ENCODE measurements around the gene TMEM238L.
"Not testable (repeated sequence)": the region's sequence is repeated elsewhere in the genome, so short reads cannot be mapped to it uniquely, and the experiment has no call there.

The TMEM238L gene

DNA sequence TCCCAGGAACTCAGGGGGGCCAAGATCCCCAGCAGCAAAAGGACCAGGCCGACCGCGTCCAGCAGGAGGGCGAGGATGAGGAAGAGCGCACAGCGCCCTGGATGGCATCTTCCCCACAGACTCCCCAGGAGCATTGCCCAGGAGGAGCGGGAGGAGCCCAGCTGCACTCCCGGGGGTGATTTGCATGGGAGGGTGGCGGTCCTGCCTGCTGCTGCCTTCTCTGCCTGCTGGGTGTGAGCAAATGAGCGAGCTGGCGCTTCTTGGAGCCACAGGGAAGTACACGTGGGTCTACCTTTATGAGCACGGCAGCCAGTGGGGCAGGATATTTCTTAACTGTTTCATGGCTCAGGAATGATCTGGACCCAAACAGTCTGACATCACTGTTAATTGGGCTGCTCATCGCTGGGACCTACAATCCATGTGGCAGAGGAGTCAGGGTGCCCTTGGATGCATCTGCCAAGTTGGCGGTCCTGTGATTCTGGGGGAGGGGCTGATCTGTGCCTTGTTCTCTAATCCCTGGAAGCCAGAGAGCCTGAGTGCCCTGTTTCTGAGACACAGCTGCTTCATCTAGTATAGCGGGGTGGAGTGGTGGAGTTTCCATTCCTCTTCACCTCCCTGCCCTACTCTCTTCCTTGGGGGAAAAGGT lies at the start of gene TMEM238L:
TMEM238L (minus strand) TSS at position 270 of the 646 bp plus-strand sequence; CDS start at position 134, 136 bp downstream.
- no peak for DNase-seq

DNA sequence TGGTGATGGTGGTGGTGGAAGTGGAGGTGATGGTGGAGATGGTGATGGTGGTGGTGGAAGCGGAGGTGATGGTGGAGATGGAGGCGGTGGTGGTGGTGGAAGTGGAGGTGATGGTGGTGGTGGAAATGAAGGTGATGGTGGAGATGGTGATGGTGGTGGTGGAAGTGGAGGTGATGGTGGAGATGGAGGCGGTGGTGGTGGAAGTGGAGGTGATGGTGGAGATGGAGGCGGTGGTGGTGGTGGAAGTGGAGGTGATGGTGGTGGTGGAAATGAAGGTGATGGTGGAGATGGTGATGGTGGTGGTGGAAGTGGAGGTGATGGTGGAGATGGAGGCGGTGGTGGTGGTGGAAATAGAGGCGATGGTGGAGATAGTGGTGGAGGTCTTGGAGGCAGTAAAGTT lies 42.7 kb upstream of the TMEM238L start:
- DNase-seq = not testable (repeated sequence)

DNA sequence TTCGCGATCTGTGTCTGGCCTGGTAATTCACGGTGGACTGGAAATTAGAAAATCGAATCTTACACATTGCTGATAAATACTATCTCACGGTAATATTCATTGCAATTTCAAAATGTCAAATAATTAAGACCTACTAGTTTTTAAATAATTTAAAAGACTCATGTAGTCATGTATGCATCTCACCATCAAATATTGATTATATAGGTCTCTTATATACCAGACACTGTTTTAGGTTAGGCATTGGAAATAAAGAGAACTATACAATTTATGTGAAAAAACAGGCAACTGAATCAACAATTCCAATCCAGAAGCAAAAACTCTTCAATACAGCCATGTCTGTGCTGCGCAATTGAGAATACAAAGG lies 41.5 kb upstream of the TMEM238L start:
- DNase-seq = no peak

- peak; percentile 39 for DNase-seq
Measured at GRCh38 chr17:10844621-10845387, 40.9 kb upstream of the TMEM238L start.

DNA sequence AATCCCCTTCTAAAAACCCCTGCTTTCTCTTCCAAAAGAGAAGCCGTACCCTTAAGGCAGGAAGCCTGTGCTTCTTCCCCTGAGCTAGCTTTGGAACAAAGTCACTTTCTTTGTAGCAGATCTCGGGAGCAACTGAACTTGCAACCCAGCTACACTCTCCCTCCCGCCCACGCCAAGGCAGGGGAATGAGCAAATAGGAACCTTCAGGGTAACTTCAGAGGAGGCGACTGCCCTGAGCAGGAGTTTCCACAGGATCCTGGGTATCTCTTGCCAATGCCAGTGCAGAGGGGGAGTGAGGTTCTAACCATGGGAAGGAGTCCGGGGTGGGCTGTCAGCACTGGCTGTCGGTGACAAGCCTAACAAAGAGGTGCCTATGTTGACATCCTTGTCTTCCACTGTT lies 39.9 kb upstream of the TMEM238L start:
- DNase-seq = no peak

- DNase-seq = no peak
Measured at GRCh38 chr17:10842658-10843057, 38.8 kb upstream of the TMEM238L start.

- no peak for DNase-seq
Measured at GRCh38 chr17:10838682-10839081, 34.8 kb upstream of the TMEM238L start.

DNA sequence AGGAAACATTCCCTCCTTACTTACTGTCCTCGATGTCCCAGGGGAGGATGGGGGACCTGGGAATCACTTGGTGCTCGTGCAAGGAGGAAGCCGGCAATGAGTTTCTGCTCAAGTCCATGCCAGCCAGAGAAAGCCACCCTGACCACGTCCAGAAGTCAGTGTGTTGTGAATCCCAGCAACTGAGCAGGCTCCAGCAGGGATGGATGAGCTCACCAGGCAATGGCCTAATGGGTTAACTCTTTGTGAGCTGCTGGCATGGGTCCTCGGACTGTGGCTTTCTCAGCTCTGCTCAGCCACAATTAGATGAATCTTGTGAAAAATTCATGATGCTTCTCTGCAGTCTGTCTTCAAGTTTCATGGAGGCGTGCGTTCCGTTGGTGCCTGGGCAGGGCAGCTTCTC lies 34.0 kb upstream of the TMEM238L start, which contains the start of gene PIRT:
PIRT (minus strand) TSS at position 167 of the 400 bp plus-strand sequence. CDS start 12,442 bp downstream, outside the sequence.
- no peak for DNase-seq

GRCh38 chr17:10836966-10837590 lies 33.2 kb upstream of the TMEM238L start:
- no peak for DNase-seq

GRCh38 chr17:10836145-10836544 lies 32.2 kb upstream of the TMEM238L start:
- DNase-seq = no peak

DNA sequence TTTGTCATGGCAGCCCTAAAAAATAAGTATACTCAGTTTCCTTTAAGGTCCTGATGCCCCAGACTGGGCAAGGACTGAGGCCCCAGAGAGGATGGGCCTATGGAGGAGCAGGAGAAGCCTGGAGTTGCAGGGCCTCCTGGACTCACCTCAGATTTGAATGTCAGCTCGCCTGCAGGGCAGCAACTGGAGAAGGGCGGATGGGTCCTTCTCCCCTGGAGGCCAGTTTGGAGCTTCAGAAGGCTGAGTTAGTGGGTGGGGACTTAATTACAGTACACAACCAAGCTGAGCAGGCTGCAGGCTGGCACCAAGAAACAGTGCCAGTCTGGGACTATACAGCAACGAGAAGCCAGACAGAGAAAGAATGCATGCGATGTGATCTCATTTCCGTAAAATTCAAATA lies 27.8 kb upstream of the TMEM238L start:
- DNase-seq = no peak

- no peak for DNase-seq
Measured at GRCh38 chr17:10827898-10828552, 24.1 kb upstream of the TMEM238L start.

GRCh38 chr17:10824874-10825273 lies 21.0 kb upstream of the TMEM238L start:
- DNase-seq = no peak

DNA sequence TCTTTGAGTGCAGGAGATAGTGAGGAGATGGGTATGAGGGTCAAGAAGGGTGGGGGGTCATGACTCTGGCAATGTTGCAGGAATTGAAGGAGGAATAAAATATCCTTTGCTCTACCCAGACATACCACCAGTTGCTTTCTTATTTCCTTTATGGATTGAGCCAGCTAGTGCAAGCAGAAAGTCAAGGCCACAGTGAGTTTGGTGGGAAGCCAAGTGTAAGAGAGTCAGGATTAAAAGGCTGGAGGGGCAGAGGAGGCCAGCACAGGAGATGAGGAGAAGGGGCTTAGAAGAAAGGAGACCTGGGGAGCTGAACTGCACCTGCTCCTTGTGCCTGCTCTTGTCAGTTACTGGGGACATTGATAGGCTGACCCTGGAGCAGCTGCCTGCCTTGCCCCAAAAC lies 17.9 kb upstream of the TMEM238L start:
- no peak for DNase-seq

DNA sequence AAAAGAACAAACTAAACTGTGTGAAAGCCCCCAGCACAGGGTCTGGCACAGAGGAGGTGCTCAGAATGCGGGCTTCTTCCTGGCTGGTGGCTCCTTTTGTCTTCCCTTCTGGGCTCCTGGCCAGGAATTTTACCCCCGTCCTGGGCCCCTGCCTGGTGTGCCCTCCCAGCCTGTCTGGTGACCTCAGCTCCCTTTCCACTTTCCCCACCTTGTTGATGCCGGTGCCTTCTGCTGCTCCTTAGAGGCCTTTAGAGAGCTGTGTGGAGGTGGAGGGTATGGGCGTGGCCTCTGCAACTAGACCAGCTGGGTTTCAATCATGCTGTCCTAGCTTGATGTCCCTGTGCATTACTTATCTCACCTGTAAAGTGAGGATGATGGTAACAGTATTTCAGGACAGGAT lies 17.2 kb upstream of the TMEM238L start:
- no peak for DNase-seq

DNA sequence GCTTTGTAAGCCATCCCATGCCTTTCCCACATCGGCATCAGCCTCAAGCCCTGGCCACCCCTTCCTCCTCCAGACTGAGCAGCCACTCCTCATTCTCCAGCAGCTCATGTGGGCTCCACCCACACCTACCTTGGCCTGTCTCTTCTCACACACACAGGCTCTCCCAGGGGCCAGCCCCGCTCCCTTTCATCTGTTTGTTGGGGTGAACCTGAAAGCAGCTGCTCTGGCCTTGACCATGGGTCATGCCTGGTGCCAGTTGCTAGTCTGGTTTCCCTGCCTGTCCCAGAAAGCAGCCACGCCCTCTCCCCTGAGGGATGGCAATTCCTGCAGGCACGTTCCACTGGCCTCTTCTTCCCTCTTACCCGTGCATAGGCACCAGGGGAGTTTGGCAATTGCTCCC lies 11.4 kb upstream of the TMEM238L start:
- DNase-seq = no peak

DNA sequence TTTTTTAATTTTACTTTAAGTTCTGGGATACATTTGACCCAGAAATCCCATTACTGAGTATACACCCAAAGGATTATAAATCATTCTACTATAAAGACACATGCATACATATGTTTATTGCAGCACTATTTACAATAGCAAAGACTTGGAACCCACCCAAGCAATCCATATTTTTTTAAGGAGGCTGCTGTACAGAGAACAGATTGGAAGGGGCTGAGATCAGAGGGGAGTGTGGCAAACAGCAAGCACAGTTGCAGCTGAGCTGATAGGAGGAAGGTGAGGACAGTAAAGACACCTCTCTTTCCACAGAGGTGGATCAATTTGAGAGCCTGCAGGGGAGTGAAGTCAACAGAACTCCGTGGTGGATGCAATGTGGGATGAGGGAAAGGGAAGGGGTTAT lies 10.2 kb upstream of the TMEM238L start:
- DNase-seq = no peak

GRCh38 chr17:10812674-10813073 lies 8.8 kb upstream of the TMEM238L start:
- no peak for DNase-seq

DNA sequence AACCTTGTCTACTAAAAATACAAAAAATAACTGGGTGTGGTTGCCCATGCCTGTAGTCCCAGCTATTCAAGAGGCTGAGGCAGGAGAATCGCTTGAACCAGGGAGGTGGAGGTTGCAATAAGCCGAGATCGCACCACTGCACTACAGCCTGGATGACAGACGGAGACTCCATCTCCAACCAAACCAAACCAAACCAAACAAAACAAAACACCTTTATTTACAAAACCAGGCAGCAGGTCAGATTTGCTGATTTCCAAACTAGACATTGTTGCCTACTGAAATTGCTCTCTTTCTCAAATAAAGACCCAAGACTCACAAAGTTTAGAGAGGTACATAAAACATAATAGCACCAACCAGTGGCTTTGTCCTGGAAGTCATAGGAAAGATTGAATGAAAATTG lies 5.7 kb upstream of the TMEM238L start:
- DNase-seq = no peak

DNA sequence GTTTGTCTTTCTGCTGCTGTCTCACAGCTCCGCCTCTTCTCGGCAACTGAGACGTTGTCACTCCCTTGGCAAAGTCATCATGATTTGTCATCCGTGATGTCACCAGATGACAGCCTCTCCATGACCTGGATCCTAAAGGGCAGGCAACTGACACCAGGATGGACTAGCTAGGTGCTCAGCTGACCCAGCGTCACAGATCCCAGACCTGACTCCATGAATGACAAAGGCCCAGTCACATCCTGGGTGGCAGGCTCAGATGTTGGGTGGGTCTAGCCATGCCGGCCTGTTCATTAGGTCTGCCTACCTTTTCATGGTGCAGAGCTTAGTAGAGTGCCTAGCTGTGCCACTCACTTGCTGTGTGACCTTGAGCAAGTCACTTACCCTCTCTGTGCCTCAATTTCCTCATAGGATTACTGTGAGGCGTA lies 3.8 kb upstream of the TMEM238L start:
- DNase-seq = no peak

DNA sequence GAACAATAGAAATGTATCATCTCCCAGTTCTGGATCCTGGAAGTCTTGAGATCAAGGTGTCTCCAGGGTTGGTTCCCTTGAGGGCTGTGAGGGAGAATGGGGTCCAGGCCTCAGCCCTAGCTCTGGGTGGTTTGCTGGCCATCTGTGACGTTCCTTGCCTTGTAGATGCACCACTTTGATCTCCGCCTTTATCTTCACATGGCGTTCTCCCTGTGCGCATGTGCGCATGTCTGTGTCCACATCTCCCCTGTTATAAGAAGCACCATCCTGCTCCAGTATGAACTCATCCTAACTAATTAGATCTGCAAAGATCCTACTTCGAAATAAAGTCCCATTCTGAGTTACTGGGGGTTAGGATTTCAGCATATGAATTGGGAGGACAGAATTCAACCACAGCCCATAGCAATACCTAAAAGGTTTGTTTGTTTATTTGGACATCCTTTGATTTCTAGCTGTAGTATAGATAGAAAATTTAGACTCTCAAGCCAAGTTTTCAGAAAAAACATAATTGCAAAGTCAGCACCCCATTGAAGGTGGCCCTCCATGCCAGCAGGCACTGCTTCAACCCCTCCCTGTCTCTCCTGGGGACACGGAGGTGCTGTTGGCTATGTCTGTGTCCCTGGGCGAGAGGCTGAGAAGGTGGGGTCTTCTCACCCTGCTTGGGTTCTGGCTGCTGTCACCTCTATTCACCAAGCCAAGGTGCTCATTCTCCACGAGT lies 2.8 kb upstream of the TMEM238L start:
- DNase-seq = no peak

GRCh38 chr17:10805911-10806310 lies 2.0 kb upstream of the TMEM238L start:
- no peak for DNase-seq

- no peak for DNase-seq
Measured at GRCh38 chr17:10804546-10804945, 647 bp upstream of the TMEM238L start.
